Activated CD4-positive, alpha-beta T cell treated with anti-CD3 and anti-CD28 coated beads, Interleukin-2, Interleukin-4, amounts not matched to agents 100 ng/mL and 50 ng/mL, durations not matched to agents 16 hours and 8 hours (primary cell): ENCODE results near the gene SYNGAP1.
"Not testable (repeated sequence)": the region's sequence is repeated elsewhere in the genome, so short reads cannot be mapped to it uniquely, and the experiment has no call there.

Experiments used
- DNase-seq: peaks from one replicate; pipeline ENCODE4 v3.0.0-alpha.2; 2020; ENCODE audit warnings: low spot score

SYNGAP1 gene

GRCh38 chr6:33419580-33420490 lies at the start of gene SYNGAP1:
Gene SYNGAP1 (plus strand): TSS chr6:33420065. CDS start chr6:33420265, 200 bp downstream.
- DNase-seq = no peak

- not testable (repeated sequence) for DNase-seq
These were observed 48.0 kb upstream of the SYNGAP1 start for GRCh38 chr6:33371901-33372300.

DNA sequence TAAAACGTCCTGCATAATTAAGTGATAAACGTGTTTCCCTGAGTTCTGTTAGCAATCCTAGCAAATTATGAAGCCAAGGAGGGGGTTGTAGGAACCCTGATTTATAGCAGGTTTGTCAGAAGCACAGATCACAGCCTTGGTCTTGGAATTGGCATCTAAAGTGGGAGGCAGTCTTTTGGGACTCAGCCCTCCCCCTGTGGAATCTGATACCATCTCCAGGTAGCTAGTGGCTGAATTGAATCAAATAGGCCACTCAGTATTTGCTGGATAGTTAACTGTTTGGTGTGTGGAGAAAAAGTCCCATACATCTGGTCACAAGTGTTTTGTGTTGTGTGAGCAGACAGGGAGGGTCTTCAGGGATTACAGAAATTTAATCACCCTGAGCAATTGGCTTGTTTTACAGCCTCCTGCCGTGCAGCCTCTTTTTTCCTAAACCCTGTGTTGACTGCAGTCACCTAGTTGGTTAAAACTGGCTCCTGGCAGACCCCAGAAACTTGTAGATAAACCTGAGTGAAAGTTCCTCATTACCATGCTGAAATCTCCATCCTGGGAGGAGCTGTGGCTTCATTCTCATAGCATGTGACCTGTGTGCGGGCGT lies 47.2 kb upstream of the SYNGAP1 start:
- no peak for DNase-seq

DNA sequence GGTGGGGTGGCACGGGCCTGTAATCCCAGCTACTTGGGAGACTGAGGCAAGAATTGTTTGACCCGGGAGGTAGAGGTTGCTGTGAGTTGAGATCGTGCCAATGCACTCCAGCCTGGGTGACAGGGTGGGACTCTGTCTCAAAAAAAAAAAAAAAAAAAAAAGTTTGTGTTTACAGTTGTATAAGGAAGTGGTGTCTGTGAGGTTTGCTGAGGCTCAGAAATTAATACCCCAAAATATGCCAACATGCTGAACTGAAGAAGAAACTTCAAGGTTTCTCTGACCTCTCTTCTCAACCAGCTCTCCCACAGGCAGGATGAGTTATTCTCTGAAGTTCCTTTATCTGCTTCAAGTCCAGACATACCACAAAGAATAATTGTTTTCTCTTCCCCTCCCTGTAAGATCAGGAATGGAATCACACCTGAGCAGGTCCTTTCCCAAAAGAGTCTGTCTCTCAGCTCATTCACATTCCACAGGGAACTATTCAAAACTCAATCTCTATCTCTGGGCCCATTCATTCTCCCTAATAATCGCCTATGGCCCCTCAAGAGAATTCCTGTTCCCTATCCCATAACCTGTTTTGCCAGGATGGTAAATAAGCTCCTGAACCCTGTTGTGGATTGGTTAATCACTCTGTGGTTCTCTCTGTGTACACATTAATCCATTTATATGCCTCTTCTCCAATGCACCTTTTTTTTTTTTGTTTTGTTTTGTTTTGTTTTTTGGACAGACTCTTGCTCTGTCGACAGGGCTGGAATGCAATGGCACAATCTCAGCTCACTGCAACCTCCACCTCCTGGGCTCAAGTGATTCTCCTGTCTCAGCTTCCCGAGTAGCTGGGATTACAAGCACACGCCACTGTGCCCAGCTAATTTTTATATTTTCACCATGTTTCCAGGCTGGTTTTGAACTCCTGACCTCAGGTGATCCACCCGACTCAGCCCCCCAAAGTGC lies 45.6 kb upstream of the SYNGAP1 start:
- no peak for DNase-seq

DNA sequence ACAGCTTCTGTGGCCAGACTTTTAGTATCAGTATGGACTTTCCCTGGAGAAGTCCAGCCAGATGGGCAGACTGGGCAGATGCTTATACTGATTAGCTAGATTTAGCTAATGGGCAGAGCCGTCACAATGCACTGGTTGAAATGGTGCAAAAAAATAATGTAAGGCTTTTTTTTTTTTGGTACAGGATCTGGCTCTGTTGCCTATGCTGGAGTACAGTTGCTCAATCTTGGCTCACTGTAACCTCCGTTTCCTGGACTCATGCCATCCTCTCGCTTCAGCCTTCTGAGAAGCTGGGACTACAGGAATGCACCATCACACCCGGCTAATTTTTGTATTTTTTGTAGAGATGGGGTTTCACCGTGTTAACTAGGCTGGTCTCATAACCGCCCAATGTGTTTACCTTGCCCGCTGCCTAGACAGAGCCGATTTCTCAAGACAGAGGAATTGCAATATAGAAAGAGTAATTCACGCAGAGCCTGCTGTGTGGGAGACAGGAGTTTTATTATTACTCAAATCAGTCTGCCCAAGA lies 44.7 kb upstream of the SYNGAP1 start:
- no peak for DNase-seq

- DNase-seq = no peak
These were observed 42.7 kb upstream of the SYNGAP1 start for GRCh38 chr6:33377171-33377570.

DNA sequence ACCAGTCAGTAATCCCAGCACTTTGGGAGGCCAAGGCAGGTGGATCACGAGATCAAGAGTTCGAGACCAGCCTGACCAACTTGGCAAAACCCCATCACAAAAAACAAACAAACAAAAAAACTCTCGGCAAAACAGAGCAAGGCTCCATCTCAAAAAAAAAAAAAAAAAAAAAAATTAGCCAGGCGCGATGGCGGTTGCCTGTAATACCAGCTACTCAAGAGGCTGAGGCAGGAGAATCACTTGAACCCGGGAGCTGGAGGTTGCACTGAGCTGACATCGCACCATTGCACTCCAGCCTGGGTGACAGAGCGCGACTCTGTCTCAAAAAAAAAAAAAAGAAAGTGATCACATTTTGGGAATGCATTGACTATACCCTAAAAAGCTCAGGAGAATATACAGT lies 40.7 kb upstream of the SYNGAP1 start:
- not testable (repeated sequence) for DNase-seq

DNA sequence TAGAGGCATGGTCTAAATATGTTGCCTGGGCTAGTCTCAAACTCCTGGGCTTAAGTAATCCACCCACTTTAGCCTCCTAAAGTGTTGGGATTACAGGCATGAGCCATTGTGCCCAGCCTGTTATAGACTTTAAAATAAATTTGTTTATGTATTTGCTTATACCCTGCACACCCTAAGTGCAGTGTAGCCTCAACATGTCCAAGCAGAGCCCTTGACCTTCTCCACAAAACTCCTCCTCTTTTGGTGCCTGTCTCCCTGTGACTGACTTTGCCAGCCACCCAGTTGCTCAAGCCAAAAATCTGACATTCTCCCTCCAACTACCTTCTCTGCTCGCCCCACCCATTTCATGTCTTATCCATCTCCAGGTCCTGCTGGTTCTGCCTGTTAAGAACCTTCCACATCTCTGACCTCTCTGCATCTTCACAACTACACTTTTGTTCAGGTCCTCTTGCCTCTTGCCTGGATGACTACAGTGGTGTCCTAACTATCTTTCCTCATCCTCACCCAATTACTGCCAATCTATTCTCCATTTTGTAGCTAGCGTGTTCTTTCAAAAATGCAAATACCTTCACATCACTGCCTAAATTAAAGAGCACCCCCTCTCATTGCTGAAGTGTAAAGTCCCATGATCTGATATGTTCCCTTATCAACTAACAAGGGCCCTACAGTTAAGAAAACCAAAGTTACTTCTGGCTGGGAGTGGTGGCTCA lies 39.4 kb upstream of the SYNGAP1 start:
- no peak for DNase-seq

- no peak for DNase-seq
These were observed 36.3 kb upstream of the SYNGAP1 start for GRCh38 chr6:33383427-33384185.

DNA sequence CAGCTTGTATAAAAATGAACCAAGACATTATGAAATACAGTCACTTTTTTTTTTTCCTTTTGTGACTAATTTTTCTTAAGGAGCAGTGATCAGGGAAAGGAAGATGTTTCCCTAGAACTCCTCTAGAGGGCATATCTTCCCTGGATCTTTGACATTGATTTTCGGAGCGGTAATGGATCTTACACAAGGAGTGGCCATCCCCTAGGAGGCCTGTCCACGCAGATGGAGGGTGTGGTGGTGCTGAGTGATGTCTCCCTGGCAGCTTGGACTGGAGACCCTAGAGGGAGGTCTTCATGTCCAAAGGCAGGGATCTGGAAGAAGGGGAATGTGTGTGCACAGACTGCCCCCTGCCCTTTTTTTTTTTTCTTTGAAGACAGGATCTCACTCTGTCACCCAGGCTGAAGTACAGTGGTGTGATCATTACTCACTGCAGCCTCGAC lies 35.3 kb upstream of the SYNGAP1 start:
- no peak for DNase-seq

DNA sequence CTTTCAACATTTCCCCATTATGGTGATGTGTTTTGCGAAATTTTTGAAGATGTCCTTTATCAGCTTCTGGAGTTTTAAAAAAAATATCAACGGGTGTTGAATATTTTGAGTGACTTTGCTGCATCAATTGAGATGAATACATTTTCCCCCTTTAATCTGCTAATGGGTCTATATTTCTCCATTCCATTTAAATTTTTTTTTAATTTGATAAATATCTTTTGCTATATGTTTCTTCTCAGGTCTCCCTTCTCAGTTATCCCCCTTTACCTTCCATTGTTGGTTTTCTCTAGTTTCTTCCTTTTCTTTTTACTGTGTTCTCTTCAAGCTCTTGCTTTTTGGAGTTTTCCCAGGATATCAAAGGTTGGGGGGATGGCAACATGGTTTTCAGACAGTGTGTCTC lies 29.7 kb upstream of the SYNGAP1 start:
- DNase-seq = no peak

DNA sequence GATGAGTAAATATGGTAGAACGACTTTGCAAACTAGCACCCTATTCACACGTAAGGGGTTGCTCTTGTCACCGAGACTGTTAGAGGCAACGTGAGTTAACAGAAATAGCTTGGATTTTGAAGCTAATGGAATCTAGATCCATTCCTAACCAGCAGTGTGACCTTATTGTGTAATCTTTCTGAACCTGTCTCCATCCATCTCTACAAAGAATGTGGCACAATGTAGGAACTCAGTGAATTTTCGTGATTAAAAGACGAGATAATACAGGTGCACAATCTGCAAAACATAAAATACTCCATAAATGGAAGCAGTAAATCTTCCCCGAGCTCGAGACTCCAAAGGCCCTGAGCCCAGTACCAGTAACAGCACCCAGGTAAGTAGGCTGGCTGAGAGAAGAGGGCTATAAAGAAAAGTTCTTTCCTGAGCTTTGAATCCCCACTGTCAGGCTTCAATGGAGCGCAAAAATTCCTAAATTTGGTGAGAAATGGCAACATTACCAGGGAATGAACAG lies 29.0 kb upstream of the SYNGAP1 start:
- no peak for DNase-seq

- peak; percentile 100 for DNase-seq
These were observed 28.5 kb upstream of the SYNGAP1 start, which contains the start of gene KIFC1 for GRCh38 chr6:33391278-33391921. Gene KIFC1 (plus strand): TSS chr6:33391823. CDS start chr6:33391986, 163 bp downstream.

- peak; percentile 59 for DNase-seq
These were observed 27.8 kb upstream of the SYNGAP1 start for GRCh38 chr6:33391922-33392594.

GRCh38 chr6:33392595-33392948 lies 27.3 kb upstream of the SYNGAP1 start:
- no peak for DNase-seq

- no peak for DNase-seq
These were observed 26.9 kb upstream of the SYNGAP1 start for GRCh38 chr6:33392979-33393378.

- DNase-seq = no peak
These were observed 22.3 kb upstream of the SYNGAP1 start for GRCh38 chr6:33397541-33397940.

DNA sequence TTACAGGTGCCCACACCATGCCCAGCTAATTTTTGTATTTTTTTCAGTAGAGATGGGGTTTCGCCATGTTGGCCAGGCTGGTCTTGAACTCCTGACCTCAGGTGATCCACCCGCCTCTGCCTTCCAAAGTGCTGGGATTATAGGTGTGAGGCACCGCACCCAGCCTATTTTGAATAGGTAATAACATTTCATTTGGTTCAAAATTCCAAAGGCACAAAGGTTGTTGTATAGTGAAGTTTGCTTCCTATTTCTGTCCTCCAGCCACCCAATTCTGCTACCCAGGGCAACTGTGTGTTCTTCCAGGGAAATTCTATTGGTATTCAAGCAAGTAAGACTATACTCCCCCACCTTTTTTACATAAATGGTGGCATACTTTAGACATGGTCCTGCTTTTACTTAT lies 21.3 kb upstream of the SYNGAP1 start:
- DNase-seq = not testable (repeated sequence)

DNA sequence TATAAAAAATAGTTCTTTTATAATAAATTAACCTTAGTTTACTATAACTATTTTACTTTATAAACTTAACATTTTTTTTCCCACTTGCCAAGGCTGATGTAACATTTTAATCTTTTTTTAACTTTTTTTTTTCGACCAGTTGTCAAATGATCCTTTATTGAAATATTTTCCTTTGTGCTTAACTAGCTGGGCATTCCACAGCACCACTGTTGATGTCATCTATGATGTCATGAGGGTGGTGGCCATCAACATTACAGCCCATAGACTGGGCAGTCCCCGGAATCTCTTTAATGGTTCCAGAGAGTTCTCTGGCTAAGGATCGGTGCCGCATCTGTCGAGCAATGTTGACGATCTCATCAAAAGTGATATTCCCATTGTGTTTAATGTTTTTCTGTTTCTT lies 20.0 kb upstream of the SYNGAP1 start:
- DNase-seq = not testable (repeated sequence)
